Measurements from ENCODE around the gene GABBR2.

GRCh38 chr9:98570663-98571440 is 137.9 kb downstream of the GABBR2 start:
- TF ChIP-seq, protein P1, sequence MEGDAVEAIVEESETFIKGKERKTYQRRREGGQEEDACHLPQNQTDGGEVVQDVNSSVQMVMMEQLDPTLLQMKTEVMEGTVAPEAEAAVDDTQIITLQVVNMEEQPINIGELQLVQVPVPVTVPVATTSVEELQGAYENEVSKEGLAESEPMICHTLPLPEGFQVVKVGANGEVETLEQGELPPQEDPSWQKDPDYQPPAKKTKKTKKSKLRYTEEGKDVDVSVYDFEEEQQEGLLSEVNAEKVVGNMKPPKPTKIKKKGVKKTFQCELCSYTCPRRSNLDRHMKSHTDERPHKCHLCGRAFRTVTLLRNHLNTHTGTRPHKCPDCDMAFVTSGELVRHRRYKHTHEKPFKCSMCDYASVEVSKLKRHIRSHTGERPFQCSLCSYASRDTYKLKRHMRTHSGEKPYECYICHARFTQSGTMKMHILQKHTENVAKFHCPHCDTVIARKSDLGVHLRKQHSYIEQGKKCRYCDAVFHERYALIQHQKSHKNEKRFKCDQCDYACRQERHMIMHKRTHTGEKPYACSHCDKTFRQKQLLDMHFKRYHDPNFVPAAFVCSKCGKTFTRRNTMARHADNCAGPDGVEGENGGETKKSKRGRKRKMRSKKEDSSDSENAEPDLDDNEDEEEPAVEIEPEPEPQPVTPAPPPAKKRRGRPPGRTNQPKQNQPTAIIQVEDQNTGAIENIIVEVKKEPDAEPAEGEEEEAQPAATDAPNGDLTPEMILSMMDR (IDR thresholded peaks at IDR 0.05; ENCODE audit: low read depth, low read length), result no peak
- no peak for TF ChIP-seq EZH2phosphoT487 (IDR thresholded peaks at IDR 0.05; ENCODE audit: low read depth)

Measured in OCI-LY3 (cell line).